SK-N-SH (cell line): Measurements from ENCODE around the gene EIF4E2. TPM values are rescaled to one million over a fixed set of nuclear protein-coding genes. Genes with fewer than 3 reads are reported as not detected.

Experiments used
- CTCF ChIA-PET: fragments of 300-600, 350-600 bp; formaldehyde crosslinking; extraction: SDS; loops from one replicate; lab custom pipeline; 2021; lab: Yijun Ruan, JAX
- POLR2A ChIA-PET: fragments of 350-600 bp; sonication (Branson Sonifier 250); formaldehyde crosslinking; extraction: SDS; loops from one replicate; lab custom pipeline; 2020; ENCODE audit warnings: antibody characterized with exemption, inconsistent platforms; lab: Yijun Ruan, JAX
- DNase-seq: peaks from one replicate; pipeline ENCODE4 v3.0.0; 2012
- H2AFZ ChIP-seq: fragments of 200-600 bp; sonication (generic); 2 replicates; pipeline ENCODE4 v1.8.1; 2016; ENCODE audit warnings: antibody characterized with exemption, mild to moderate bottlenecking, low read depth
- H3F3A ChIP-seq: fragments of 200-600 bp; sonication (generic); replicated peaks from 2 replicates; pipeline ENCODE3; 2016; ENCODE audit warnings: antibody characterized with exemption, mild to moderate bottlenecking; ENCODE audit not compliant: insufficient read depth
- H3K27ac ChIP-seq, 2 experiments: fragments of 200-500 bp in 1 of 2; fragments of 200-600 bp in 1 of 2; sonication (Bioruptor generic) in 1 of 2; sonication (generic), shearing (Covaris generic) in 1 of 2; 2 replicates each; pipeline versions ENCODE4 v1.5.1 to v1.6.1; 2014 to 2016; ENCODE audit warnings: low read depth in 2 of 2, inconsistent platforms in 1 of 2, low read length in 1 of 2, mild to moderate bottlenecking in 1 of 2, mixed read lengths in 1 of 2
- H3K27me3 ChIP-seq: fragments of 200-600 bp; sonication (generic), shearing (Covaris generic); 2 replicates; pipeline ENCODE4 v1.6.1; 2016; ENCODE audit warnings: mixed run types; ENCODE audit not compliant: insufficient read depth
- H3K36me3 ChIP-seq, 2 experiments: fragments of 200-500 bp in 1 of 2; fragments of 200-600 bp in 1 of 2; sonication (Bioruptor generic) in 1 of 2; sonication (generic) in 1 of 2; replicated peaks in 1 of 2; 2 replicates each; pipeline versions ENCODE3 to v1.5.1; 2014 to 2016; ENCODE audit warnings: low read length in 1 of 2, mild to moderate bottlenecking in 1 of 2; ENCODE audit not compliant: insufficient read depth in 2 of 2, control insufficient read depth in 1 of 2
- H3K4me1 ChIP-seq, 2 experiments: fragments of 200-500 bp in 1 of 2; fragments of 200-600 bp in 1 of 2; sonication (Bioruptor generic) in 1 of 2; sonication (generic), shearing (Covaris generic) in 1 of 2; 2 replicates each; pipeline versions ENCODE4 v1.5.1 to v1.6.1; 2014 to 2016; ENCODE audit warnings: low read depth in 1 of 2, low read length in 1 of 2, mixed run types in 1 of 2; ENCODE audit not compliant: insufficient read depth in 2 of 2, control insufficient read depth in 1 of 2
- H3K4me2 ChIP-seq: fragments of 200-600 bp; sonication (generic), shearing (Covaris generic); 2 replicates; pipeline ENCODE4 v1.6.1; 2017; ENCODE audit warnings: mixed run types
- H3K4me3 ChIP-seq, 2 experiments: fragments of 200-500 bp in 1 of 2; fragments of 200-600 bp in 1 of 2; sonication (Bioruptor generic) in 1 of 2; sonication (generic), shearing (Covaris generic) in 1 of 2; 2 replicates each; pipeline versions ENCODE4 v1.5.1 to v1.8.1; 2014 to 2016; ENCODE audit warnings: low read depth in 2 of 2, inconsistent platforms in 1 of 2, low read length in 1 of 2, mild to moderate bottlenecking in 1 of 2, mixed read lengths in 1 of 2, moderate library complexity in 1 of 2
- H3K79me2 ChIP-seq: fragments of 200-600 bp; sonication (generic); 2 replicates; pipeline ENCODE4 v1.8.1; 2017; ENCODE audit warnings: mild to moderate bottlenecking; ENCODE audit not compliant: insufficient read depth
- H3K9ac ChIP-seq: fragments of 200-600 bp; sonication (generic); 2 replicates; pipeline ENCODE4 v1.6.1; 2017; ENCODE audit warnings: mixed run types
- H3K9me2 ChIP-seq: fragments of 200-600 bp; sonication (generic); 2 replicates; pipeline ENCODE4 v1.6.1; 2017; ENCODE audit warnings: mixed run types
- H3K9me3 ChIP-seq: fragments of 200-600 bp; sonication (generic); 2 replicates; pipeline ENCODE4 v1.6.1; 2017; ENCODE audit warnings: mixed run types, mild to moderate bottlenecking, moderate library complexity
- H4K20me1 ChIP-seq: fragments of 200-600 bp; sonication (generic); 2 replicates; pipeline ENCODE4 v1.6.1; 2017; ENCODE audit warnings: mild to moderate bottlenecking, mixed run types; ENCODE audit not compliant: insufficient read depth
- CHD2 ChIP-seq: fragments of 150-350 bp; IDR thresholded peaks from 2 replicates; pipeline ENCODE4 v1.6.1; 2018; ENCODE audit warnings: low read length; ENCODE audit not compliant: partially characterized antibody
- EP300 ChIP-seq, 2 experiments: IDR thresholded peaks; 2 replicates each; pipeline versions ENCODE4 v1.4.0 to v1.6.1; 2012; ENCODE audit warnings: borderline replicate concordance in 1 of 2, low read depth in 1 of 2, low read length in 1 of 2
- EZH2phosphoT487 ChIP-seq: fragments of 200-600 bp; sonication (generic); IDR thresholded peaks from 2 replicates; pipeline ENCODE4 v1.6.1; 2017; ENCODE audit warnings: low read depth, mixed run types, mild to moderate bottlenecking, antibody characterized with exemption, moderate library complexity, borderline replicate concordance
- FOXJ3 ChIP-seq: sonication (generic); formaldehyde crosslinking; IDR thresholded peaks from 2 replicates; pipeline ENCODE4 v1.5.1; 2020; ENCODE audit warnings: mild to moderate bottlenecking, missing genetic modification reagents
- GABPA ChIP-seq: IDR thresholded peaks from 2 replicates; pipeline ENCODE4 v1.4.0; 2012; ENCODE audit warnings: low read depth, mild to moderate bottlenecking
- GATA2 ChIP-seq: sonication (generic); formaldehyde crosslinking; IDR thresholded peaks from 2 replicates; pipeline ENCODE4 v1.5.0; 2020; ENCODE audit warnings: mild to moderate bottlenecking, missing genetic modification reagents
- MEF2A ChIP-seq: IDR thresholded peaks from 2 replicates; pipeline ENCODE4 v1.4.0; 2012; ENCODE audit warnings: low read depth, borderline replicate concordance
- MXI1 ChIP-seq: IDR thresholded peaks from 2 replicates; pipeline ENCODE4 v1.6.1; 2012; ENCODE audit warnings: mild to moderate bottlenecking, low read depth, low read length, improper control_type of control experiment
- NFIC ChIP-seq: IDR thresholded peaks from 2 replicates; pipeline ENCODE4 v1.4.0; 2012; ENCODE audit warnings: borderline replicate concordance
- RCOR1 ChIP-seq: fragments of 150-350 bp; IDR thresholded peaks from 2 replicates; pipeline ENCODE4 v1.6.1; 2017; ENCODE audit warnings: antibody characterized with exemption, low read length
- RFX5 ChIP-seq: IDR thresholded peaks from 2 replicates; pipeline ENCODE4 v1.6.1; 2012; ENCODE audit warnings: mild to moderate bottlenecking, improper control_type of control experiment, low read length
- RXRA ChIP-seq: IDR thresholded peaks from 2 replicates; pipeline ENCODE4 v1.4.0; 2012; ENCODE audit warnings: low read depth, mild to moderate bottlenecking, borderline replicate concordance
- SIN3A ChIP-seq: IDR thresholded peaks from 2 replicates; pipeline ENCODE4 v1.6.1; 2012; ENCODE audit warnings: low read depth, mild to moderate bottlenecking, low read length, moderate library complexity, borderline replicate concordance
- SMC3 ChIP-seq: IDR thresholded peaks from 2 replicates; pipeline ENCODE4 v1.6.1; 2012; ENCODE audit warnings: low read depth, low read length, improper control_type of control experiment
- TAF1 ChIP-seq: IDR thresholded peaks from 2 replicates; pipeline ENCODE4 v1.6.1; 2012; ENCODE audit warnings: low read depth, mild to moderate bottlenecking, low read length, moderate library complexity, borderline replicate concordance
- TCF12 ChIP-seq: IDR thresholded peaks from 2 replicates; pipeline ENCODE4 v1.4.0; 2012
- YY1 ChIP-seq: IDR thresholded peaks from 2 replicates; pipeline ENCODE4 v1.4.0; 2012; ENCODE audit warnings: low read depth, mild to moderate bottlenecking
- WGBS: methylation state at CpG from one replicate; pipeline ENCODE4 v1.1.6; 2017; ENCODE audit warnings: low lambda C conversion rate; 5-methylcytosine and 5-hydroxymethylcytosine counted together
- polyA plus RNA-seq, 3 experiments: library from polyadenylated mRNA; depleted of rRNA; stranded (reverse); fragments of >200 nt; gene quantifications; 2 replicates each; pipeline ENCODE4 v1.2.3, GENCODE V29; 2012
- TF ChIP-seq, protein P1 (sequence below): fragments of 200-600 bp; sonication (generic); IDR thresholded peaks from 2 replicates; pipeline ENCODE4 v1.6.1; 2017; ENCODE audit warnings: antibody characterized with exemption, mild to moderate bottlenecking, moderate library complexity
- TF ChIP-seq, protein P2 (sequence below): IDR thresholded peaks from 2 replicates; pipeline ENCODE4 v1.6.1; 2012; ENCODE audit warnings: mild to moderate bottlenecking, low read depth, low read length, moderate library complexity
- TF ChIP-seq, protein P3 (sequence below): fragments of 150-350 bp; IDR thresholded peaks from 2 replicates; pipeline ENCODE4 v1.6.1; 2017; ENCODE audit warnings: antibody characterized with exemption, low read length, low read depth, borderline replicate concordance

The EIF4E2 gene
- polyA plus RNA-seq, 1 of the 3 experiments (the other 2 are of a cell fraction): 29.1 TPM

DNA sequence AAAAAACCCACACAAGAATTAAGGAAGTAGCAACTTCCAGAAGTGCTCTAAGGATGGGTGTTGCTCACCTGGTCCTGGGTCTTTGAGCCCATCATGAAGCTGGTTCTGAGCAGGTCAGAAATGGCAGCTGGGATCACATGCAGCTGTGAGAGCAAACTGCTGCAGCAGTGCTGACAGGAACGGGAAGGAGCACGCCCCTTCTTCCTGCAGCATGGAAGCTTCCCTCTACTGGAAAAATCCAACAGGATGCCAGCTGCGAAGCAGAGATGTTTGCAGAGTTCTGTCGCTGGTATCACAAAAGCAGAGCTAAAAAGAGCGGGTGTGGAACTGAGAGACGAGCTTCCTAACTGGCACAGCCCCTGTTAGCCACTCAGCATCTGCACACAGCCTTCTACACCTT lies 33.7 kb downstream of the EIF4E2 start:
- H4K20me1 ChIP-seq: no peaks in the 10 kb centered on the region
- TF ChIP-seq GABPA: no peak
- TF ChIP-seq MEF2A: no peak
- TF ChIP-seq YY1: no peak
- no peak for TF ChIP-seq SMC3
- no peak for TF ChIP-seq TAF1
- no peak for TF ChIP-seq TCF12
- TF ChIP-seq RCOR1: no peak
- TF ChIP-seq EP300 (IDR thresholded peaks at IDR 0.05; ENCODE audit: borderline replicate concordance in 1 of 2, low read depth in 1 of 2, low read length in 1 of 2): no peak
- no peak for TF ChIP-seq EZH2phosphoT487
- TF ChIP-seq SIN3A: no peak
- TF ChIP-seq, protein P1, sequence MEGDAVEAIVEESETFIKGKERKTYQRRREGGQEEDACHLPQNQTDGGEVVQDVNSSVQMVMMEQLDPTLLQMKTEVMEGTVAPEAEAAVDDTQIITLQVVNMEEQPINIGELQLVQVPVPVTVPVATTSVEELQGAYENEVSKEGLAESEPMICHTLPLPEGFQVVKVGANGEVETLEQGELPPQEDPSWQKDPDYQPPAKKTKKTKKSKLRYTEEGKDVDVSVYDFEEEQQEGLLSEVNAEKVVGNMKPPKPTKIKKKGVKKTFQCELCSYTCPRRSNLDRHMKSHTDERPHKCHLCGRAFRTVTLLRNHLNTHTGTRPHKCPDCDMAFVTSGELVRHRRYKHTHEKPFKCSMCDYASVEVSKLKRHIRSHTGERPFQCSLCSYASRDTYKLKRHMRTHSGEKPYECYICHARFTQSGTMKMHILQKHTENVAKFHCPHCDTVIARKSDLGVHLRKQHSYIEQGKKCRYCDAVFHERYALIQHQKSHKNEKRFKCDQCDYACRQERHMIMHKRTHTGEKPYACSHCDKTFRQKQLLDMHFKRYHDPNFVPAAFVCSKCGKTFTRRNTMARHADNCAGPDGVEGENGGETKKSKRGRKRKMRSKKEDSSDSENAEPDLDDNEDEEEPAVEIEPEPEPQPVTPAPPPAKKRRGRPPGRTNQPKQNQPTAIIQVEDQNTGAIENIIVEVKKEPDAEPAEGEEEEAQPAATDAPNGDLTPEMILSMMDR: no peak
- TF ChIP-seq RFX5: no peak
- no peak for TF ChIP-seq FOXJ3
- TF ChIP-seq CHD2: no peak
- TF ChIP-seq, all 33 proteins: peak for 0
- H3F3A ChIP-seq: peaks cover 3% of the 10 kb centered on the region
- H3K4me2 ChIP-seq: no peak overlapping the region
- H3K79me2 ChIP-seq: no peaks in the 10 kb centered on the region
- no peak overlapping the region for H3K9ac ChIP-seq
- no peak overlapping the region for H3K27ac ChIP-seq
- POLR2A ChIA-PET: no interaction called here
- WGBS: 91% methylated on average over 6 of the region's 6 CpGs
- H3K36me3 ChIP-seq: peaks cover 0 to 32% of the 10 kb centered on the region in 2 experiments
- H3K9me3 ChIP-seq: no peaks in the 10 kb centered on the region
- no peak overlapping the region for H2AFZ ChIP-seq
- H3K4me3 ChIP-seq: no peak overlapping the region
- H3K9me2 ChIP-seq: no peaks in the 10 kb centered on the region
- peaks cover 0 to 9% of the 10 kb centered on the region in 2 experiments; a peak in 1 of 4 replicates for H3K4me1 ChIP-seq
- no peak for DNase-seq
- CTCF ChIA-PET: interaction anchor here (1.0 to 1.2 kb wide), 2 partner anchors 16 to 20 kb away, joined by 3 read pairs; no protein-coding TSS in a partner anchor
- no peaks in the 10 kb centered on the region for H3K27me3 ChIP-seq

- POLR2A ChIA-PET: no interaction called here
- CTCF ChIA-PET: no interaction called here
- Histone ChIP-seq H3K36me3 (peaks cover 0 to 13% of the 10 kb centered on the region in 2 experiments), H3K9me2 (no peaks in the 10 kb centered on the region), H3K9me3 (no peaks in the 10 kb centered on the region), H3F3A (peaks cover 4% of the 10 kb centered on the region), H3K4me3 (no peak overlapping the region), H3K9ac (no peak overlapping the region), H3K27me3 (no peaks in the 10 kb centered on the region), H3K27ac (no peak overlapping the region), H3K4me2 (no peak overlapping the region), H3K79me2 (no peaks in the 10 kb centered on the region), H3K4me1 (peaks cover 0 to 10% of the 10 kb centered on the region in 2 experiments; a peak in 1 of 4 replicates), H2AFZ (no peak overlapping the region), H4K20me1 (no peaks in the 10 kb centered on the region)
- DNase-seq: no peak
- 94% methylated on average over 5 of the region's 5 CpGs for WGBS
- TF ChIP-seq, protein P2, sequence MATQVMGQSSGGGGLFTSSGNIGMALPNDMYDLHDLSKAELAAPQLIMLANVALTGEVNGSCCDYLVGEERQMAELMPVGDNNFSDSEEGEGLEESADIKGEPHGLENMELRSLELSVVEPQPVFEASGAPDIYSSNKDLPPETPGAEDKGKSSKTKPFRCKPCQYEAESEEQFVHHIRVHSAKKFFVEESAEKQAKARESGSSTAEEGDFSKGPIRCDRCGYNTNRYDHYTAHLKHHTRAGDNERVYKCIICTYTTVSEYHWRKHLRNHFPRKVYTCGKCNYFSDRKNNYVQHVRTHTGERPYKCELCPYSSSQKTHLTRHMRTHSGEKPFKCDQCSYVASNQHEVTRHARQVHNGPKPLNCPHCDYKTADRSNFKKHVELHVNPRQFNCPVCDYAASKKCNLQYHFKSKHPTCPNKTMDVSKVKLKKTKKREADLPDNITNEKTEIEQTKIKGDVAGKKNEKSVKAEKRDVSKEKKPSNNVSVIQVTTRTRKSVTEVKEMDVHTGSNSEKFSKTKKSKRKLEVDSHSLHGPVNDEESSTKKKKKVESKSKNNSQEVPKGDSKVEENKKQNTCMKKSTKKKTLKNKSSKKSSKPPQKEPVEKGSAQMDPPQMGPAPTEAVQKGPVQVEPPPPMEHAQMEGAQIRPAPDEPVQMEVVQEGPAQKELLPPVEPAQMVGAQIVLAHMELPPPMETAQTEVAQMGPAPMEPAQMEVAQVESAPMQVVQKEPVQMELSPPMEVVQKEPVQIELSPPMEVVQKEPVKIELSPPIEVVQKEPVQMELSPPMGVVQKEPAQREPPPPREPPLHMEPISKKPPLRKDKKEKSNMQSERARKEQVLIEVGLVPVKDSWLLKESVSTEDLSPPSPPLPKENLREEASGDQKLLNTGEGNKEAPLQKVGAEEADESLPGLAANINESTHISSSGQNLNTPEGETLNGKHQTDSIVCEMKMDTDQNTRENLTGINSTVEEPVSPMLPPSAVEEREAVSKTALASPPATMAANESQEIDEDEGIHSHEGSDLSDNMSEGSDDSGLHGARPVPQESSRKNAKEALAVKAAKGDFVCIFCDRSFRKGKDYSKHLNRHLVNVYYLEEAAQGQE: no peak
- no peak for TF ChIP-seq RXRA
- TF ChIP-seq SIN3A: no peak
- TF ChIP-seq CHD2: no peak
- TF ChIP-seq, protein P3, sequence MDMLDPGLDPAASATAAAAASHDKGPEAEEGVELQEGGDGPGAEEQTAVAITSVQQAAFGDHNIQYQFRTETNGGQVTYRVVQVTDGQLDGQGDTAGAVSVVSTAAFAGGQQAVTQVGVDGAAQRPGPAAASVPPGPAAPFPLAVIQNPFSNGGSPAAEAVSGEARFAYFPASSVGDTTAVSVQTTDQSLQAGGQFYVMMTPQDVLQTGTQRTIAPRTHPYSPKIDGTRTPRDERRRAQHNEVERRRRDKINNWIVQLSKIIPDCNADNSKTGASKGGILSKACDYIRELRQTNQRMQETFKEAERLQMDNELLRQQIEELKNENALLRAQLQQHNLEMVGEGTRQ: no peak
- TF ChIP-seq NFIC: no peak
- TF ChIP-seq GATA2: no peak
- TF ChIP-seq EP300 (IDR thresholded peaks at IDR 0.05; ENCODE audit: borderline replicate concordance in 1 of 2, low read depth in 1 of 2, low read length in 1 of 2): no peak
- no peak for TF ChIP-seq EZH2phosphoT487
- no peak for TF ChIP-seq MXI1
These were observed 36.5 kb downstream of the EIF4E2 start for GRCh38 chr2:232586943-232587505.
